SK-N-SH treated with all-trans-retinoic acid at 6 μM for 48 hours (cell line): ENCODE data around the gene NT5C3B.

Experiments
- ATAC-seq: fragments of 200-7000 bp; cut with Tn5 transposase; 3 replicates; pipeline ENCODE4 v1.9.1; 2020; ENCODE audit warnings: mild to moderate bottlenecking, moderate library complexity
- ARNTL ChIP-seq: fragments of 450-650 bp; formaldehyde crosslinking; IDR thresholded peaks from 2 replicates; pipeline ENCODE4 v1.5.0; 2020; ENCODE audit warnings: low read depth, mild to moderate bottlenecking, moderate library complexity, borderline replicate concordance
- BACH2 ChIP-seq: fragments of 250-450 bp; sonication (Bioruptor Pico); IDR thresholded peaks from 2 replicates; pipeline ENCODE4 v1.9.0; 2021; ENCODE audit warnings: mild to moderate bottlenecking, borderline replicate concordance
- RARB ChIP-seq: fragments of 250-450 bp; sonication (Bioruptor Pico); IDR thresholded peaks from 2 replicates; pipeline ENCODE4 v1.8.0; 2021; ENCODE audit warnings: mild to moderate bottlenecking, moderate library complexity
- SNAI2 ChIP-seq: fragments of 250-450 bp; sonication (Bioruptor Pico); IDR thresholded peaks from 2 replicates; pipeline ENCODE4 v1.5.0; 2020; ENCODE audit warnings: mild to moderate bottlenecking, moderate library complexity
- TCF4 ChIP-seq: fragments of 250-450 bp; sonication (Bioruptor Pico); IDR thresholded peaks from 2 replicates; pipeline ENCODE4 v1.8.0; 2021; ENCODE audit warnings: mild to moderate bottlenecking, moderate library complexity, borderline replicate concordance
- ZC3H10 ChIP-seq: fragments of 250-450 bp; sonication (Bioruptor Pico); IDR thresholded peaks from 2 replicates; pipeline ENCODE4 v1.5.1; 2021; ENCODE audit warnings: mild to moderate bottlenecking, moderate library complexity
- ZFP3 ChIP-seq: fragments of 250-450 bp; sonication (Bioruptor Pico); IDR thresholded peaks from 2 replicates; pipeline ENCODE4 v1.5.0; 2020; ENCODE audit warnings: mild to moderate bottlenecking, moderate library complexity
- ZFP30 ChIP-seq: fragments of 450-650 bp; formaldehyde crosslinking; IDR thresholded peaks from 2 replicates; pipeline ENCODE4 v1.5.0; 2022; ENCODE audit warnings: mild to moderate bottlenecking, moderate library complexity
- ZNF70 ChIP-seq: fragments of 450-650 bp; formaldehyde crosslinking; IDR thresholded peaks from 2 replicates; pipeline ENCODE4 v1.5.0; 2020; ENCODE audit warnings: mild to moderate bottlenecking, moderate library complexity
- ZNF8 ChIP-seq: fragments of 450-650 bp; formaldehyde crosslinking; IDR thresholded peaks from 2 replicates; pipeline ENCODE4 v1.5.0; 2020; ENCODE audit warnings: mild to moderate bottlenecking, moderate library complexity
- TF ChIP-seq, protein P1 (sequence below): fragments of 250-450 bp; sonication (Bioruptor Pico); IDR thresholded peaks from 2 replicates; pipeline ENCODE4 v1.5.1; 2021; ENCODE audit warnings: mild to moderate bottlenecking, moderate library complexity
- TF ChIP-seq, protein P2 (sequence below): fragments of 250-450 bp; sonication (Bioruptor Pico); IDR thresholded peaks from 2 replicates; pipeline ENCODE4 v1.5.0; 2020; ENCODE audit warnings: mild to moderate bottlenecking, moderate library complexity
- TF ChIP-seq, protein P3 (sequence below): fragments of 250-450 bp; sonication (Bioruptor Pico); IDR thresholded peaks from 2 replicates; pipeline ENCODE4 v1.8.0; 2020; ENCODE audit warnings: mild to moderate bottlenecking, moderate library complexity, borderline replicate concordance
- TF ChIP-seq, protein P4 (sequence below): fragments of 250-450 bp; sonication (Bioruptor Pico); IDR thresholded peaks from 2 replicates; pipeline ENCODE4 v1.8.0; 2021; ENCODE audit warnings: low read depth, mild to moderate bottlenecking, moderate library complexity, borderline replicate concordance

Gene NT5C3B

DNA sequence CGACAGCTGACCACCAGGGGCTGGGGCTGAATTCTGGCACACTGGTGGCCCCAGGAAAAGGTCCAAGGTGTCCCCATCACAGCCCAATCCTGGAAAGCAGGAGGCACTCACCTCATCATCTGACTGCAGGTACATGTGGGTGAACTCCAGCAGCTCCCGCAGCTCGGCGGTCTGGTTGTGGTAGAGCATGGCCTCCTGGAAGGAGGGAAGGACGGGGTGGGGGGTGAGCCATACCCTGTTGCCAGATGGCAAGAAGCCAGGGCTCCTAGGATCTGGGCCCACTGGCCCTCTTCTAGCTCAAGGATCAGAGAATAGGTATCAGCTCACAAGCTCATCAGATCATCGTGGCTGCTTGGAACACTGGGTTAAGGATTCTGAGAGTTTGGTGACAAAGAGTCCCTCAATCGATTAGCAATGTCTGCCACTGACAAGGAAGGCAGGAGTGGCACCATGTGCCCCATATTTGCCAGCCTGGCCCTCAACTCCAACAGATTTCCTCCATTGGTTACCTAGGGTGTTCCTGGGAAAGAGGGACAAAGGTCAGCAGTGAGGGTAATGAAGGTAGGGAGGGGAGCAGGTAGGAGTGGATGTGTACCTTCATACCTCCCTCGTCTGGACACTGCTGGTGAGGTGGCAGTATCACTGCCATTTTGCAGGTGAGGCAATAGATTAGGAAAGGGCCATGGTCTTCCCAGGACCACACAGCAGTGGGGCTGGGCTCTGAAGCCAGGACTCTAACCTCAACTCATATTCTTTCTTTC is 29.2 kb downstream of the NT5C3B start:
- no peak for TF ChIP-seq ZNF70 (CRISPR knock-in tag)
- no peak for TF ChIP-seq SNAI2 (CRISPR knock-in tag)
- TF ChIP-seq, protein P1, sequence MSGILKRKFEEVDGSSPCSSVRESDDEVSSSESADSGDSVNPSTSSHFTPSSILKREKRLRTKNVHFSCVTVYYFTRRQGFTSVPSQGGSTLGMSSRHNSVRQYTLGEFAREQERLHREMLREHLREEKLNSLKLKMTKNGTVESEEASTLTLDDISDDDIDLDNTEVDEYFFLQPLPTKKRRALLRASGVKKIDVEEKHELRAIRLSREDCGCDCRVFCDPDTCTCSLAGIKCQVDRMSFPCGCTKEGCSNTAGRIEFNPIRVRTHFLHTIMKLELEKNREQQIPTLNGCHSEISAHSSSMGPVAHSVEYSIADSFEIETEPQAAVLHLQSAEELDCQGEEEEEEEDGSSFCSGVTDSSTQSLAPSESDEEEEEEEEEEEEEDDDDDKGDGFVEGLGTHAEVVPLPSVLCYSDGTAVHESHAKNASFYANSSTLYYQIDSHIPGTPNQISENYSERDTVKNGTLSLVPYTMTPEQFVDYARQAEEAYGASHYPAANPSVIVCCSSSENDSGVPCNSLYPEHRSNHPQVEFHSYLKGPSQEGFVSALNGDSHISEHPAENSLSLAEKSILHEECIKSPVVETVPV, result no peak
- no peak for TF ChIP-seq ZFP3 (CRISPR knock-in tag)
- TF ChIP-seq, protein P2, sequence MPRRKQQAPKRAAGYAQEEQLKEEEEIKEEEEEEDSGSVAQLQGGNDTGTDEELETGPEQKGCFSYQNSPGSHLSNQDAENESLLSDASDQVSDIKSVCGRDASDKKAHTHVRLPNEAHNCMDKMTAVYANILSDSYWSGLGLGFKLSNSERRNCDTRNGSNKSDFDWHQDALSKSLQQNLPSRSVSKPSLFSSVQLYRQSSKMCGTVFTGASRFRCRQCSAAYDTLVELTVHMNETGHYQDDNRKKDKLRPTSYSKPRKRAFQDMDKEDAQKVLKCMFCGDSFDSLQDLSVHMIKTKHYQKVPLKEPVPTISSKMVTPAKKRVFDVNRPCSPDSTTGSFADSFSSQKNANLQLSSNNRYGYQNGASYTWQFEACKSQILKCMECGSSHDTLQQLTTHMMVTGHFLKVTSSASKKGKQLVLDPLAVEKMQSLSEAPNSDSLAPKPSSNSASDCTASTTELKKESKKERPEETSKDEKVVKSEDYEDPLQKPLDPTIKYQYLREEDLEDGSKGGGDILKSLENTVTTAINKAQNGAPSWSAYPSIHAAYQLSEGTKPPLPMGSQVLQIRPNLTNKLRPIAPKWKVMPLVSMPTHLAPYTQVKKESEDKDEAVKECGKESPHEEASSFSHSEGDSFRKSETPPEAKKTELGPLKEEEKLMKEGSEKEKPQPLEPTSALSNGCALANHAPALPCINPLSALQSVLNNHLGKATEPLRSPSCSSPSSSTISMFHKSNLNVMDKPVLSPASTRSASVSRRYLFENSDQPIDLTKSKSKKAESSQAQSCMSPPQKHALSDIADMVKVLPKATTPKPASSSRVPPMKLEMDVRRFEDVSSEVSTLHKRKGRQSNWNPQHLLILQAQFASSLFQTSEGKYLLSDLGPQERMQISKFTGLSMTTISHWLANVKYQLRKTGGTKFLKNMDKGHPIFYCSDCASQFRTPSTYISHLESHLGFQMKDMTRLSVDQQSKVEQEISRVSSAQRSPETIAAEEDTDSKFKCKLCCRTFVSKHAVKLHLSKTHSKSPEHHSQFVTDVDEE (CRISPR knock-in tag), result no peak

DNA sequence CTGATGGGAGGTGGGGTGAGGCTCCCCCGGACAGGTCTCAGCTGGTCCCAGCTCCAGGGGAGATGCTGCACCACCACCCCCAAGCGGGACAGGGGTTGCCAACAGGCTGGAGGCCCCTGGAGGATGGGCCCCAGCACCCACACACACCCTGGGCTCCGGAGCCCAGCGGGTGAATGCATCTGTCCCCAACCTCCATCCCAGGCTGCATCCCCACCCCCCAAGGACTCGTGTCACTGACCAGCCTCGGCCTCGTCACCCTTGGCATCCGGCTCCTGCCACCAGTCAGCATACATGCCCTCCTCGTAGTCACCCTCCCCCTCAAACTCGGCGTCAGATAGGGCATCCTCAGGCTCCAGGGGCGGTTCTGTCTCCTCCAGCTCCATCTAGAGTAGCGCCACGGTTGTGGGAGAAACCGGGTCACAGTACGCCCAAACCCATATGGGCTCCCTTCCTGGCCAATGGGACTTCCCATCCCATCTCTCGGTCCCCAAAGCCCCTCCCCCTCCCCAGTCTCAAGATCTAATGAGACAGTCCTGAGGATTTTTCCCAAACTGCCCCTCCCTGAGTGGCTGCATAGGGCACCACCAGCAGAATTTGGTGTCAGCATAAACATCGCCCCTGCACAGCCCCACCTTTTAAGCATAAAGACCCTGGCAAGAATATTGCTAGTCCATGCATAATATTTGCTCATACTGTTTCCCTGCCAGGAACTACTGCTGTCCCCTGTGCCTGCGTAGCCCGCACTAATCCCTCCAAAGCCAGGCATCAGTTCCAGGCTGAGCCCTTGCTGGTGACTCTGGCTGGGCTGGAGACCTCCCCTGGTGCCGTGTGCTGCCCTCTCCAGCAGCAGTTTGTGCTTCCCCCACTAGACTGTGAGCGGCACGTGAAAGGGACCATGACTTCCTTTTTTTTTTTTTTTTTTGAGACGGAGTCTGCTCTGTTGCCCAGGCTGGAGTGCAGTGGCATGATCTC is 32.7 kb downstream of the NT5C3B start:
- TF ChIP-seq, protein P3, sequence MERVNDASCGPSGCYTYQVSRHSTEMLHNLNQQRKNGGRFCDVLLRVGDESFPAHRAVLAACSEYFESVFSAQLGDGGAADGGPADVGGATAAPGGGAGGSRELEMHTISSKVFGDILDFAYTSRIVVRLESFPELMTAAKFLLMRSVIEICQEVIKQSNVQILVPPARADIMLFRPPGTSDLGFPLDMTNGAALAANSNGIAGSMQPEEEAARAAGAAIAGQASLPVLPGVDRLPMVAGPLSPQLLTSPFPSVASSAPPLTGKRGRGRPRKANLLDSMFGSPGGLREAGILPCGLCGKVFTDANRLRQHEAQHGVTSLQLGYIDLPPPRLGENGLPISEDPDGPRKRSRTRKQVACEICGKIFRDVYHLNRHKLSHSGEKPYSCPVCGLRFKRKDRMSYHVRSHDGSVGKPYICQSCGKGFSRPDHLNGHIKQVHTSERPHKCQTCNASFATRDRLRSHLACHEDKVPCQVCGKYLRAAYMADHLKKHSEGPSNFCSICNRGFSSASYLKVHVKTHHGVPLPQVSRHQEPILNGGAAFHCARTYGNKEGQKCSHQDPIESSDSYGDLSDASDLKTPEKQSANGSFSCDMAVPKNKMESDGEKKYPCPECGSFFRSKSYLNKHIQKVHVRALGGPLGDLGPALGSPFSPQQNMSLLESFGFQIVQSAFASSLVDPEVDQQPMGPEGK, result no peak
- no peak for TF ChIP-seq TCF4 (CRISPR knock-in tag)
- TF ChIP-seq ZC3H10 (CRISPR knock-in tag), result no peak
- TF ChIP-seq, all 23 proteins: peak for 0
- no peak for ATAC-seq

More for the DNA sequence above, 29.2 kb downstream of the NT5C3B start:
- no peak for ATAC-seq

DNA sequence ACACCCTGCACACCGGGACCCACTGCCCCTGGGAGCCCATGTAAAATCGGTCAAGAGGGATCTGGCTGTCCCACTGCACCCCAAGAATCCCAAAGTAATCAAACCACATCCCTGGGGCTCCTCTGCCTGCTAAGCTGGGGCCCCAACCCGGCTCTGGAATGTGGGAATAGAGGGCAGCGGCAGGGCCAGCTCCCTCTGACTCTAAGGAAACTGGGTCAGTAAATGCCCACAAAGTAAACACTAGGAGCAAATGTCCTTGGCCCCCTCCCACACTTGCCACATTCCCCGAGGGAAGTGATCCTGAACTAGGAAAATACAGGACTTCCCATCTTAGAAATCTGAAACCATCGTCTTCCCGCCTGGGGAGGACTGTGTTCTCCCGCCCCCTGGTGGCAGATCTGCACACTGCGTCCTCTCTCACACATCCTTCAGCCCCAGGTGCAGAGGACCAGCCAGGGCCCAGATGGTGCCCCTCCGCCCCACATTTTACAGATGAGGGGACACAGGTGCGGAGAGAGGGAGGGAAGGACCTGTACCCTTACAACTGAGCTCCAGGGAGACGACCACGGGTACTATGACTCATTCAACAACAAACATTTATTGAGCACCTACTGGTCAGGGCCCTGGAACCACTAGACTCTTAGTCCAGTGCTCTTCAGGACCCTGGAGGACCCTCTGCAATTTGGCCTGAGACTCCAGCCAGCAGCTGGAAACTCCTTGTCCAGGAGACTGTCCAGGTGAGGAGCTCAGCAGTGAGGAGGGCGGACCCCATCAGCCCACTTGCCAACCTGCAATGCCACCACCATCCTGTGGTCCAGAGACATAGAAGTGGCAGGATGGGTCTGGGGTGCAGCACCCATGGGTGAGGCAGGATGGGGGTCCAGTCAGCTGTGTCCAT is 34.4 kb downstream of the NT5C3B start:
- TF ChIP-seq RARB (CRISPR knock-in tag), result no peak
- 0 out of 2 replicates have a peak, but pooled peaks have one; percentile 19 for TF ChIP-seq ZFP30
- peak; percentile 92 for ATAC-seq

DNA sequence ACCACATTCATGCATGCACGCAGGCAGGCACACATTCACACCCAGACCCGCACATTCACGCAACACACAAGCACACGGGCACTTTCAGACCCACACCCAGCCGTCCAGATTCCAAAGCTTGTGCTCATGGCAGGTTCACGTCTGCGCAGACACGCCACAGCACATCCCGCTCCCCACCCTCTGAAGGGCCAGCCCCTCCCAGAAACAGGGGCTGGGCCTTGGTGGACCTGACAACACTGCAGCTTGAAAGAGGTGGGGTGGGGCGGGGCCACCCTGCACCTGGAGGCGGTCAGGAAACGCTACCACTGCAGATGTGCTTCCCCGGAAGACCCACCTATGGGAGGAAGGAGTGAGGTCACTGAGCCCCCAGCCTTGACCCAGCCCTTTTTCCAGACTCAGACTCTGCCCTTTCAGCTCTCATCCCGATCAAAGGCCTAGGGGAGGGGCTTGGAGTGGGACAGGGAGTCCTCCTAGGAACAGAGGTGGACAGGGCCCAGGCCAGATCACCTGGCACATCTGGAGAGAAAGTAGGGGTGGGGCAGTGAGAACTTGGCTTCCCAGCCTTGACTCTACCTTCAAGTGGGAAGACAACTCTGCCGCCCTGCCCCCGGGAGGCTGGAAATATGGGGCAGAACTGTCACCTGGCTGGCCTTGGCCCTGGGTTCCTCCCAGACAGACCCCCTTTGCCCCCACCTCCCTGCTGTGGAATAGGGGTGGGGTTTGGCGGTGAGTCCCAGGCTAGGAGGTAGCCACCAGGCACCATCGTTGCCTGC is 35.2 kb downstream of the NT5C3B start:
- TF ChIP-seq, protein P3, result no peak
- TF ChIP-seq, protein P4, sequence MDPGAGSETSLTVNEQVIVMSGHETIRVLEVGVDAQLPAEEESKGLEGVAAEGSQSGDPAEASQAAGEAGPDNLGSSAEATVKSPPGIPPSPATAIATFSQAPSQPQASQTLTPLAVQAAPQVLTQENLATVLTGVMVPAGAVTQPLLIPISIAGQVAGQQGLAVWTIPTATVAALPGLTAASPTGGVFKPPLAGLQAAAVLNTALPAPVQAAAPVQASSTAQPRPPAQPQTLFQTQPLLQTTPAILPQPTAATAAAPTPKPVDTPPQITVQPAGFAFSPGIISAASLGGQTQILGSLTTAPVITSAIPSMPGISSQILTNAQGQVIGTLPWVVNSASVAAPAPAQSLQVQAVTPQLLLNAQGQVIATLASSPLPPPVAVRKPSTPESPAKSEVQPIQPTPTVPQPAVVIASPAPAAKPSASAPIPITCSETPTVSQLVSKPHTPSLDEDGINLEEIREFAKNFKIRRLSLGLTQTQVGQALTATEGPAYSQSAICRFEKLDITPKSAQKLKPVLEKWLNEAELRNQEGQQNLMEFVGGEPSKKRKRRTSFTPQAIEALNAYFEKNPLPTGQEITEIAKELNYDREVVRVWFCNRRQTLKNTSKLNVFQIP (CRISPR knock-in tag), result no peak
- TF ChIP-seq ARNTL (CRISPR knock-in tag), result no peak
- no peak for TF ChIP-seq BACH2
- no peak for TF ChIP-seq ZNF8 (CRISPR knock-in tag)
- ATAC-seq, result peak; percentile 18
